SU-DHL-6 (cell line): ENCODE data around the gene KATNBL1.

ENCODE experiments used
- H2AFZ ChIP-seq: fragments of 200-600 bp; sonication (generic); 2 replicates; pipeline ENCODE4 v1.6.1; 2014; ENCODE audit warnings: low read depth, mild to moderate bottlenecking, moderate library complexity, mixed read lengths, antibody characterized with exemption, low read length; ENCODE audit not compliant: severe bottlenecking
- H3F3A ChIP-seq: fragments of 200-600 bp; shearing (Covaris generic); 2 replicates; pipeline ENCODE4 v1.6.0; 2016; ENCODE audit warnings: antibody characterized with exemption, mild to moderate bottlenecking; ENCODE audit not compliant: insufficient read depth
- H3K27ac ChIP-seq: fragments of 200-600 bp; sonication (generic); 2 replicates; pipeline ENCODE4 v1.5.1; 2016; ENCODE audit warnings: low read depth, mild to moderate bottlenecking, low read length, moderate library complexity, mixed read lengths
- H3K27me3 ChIP-seq: fragments of 200-600 bp; sonication (generic), shearing (Covaris generic); 2 replicates; pipeline ENCODE4 v1.6.0; 2014; ENCODE audit warnings: mild to moderate bottlenecking, low read length
- H3K36me3 ChIP-seq: fragments of 200-600 bp; sonication (generic); 2 replicates; pipeline ENCODE4 v1.6.1; 2014; ENCODE audit warnings: mild to moderate bottlenecking, low read length, mixed read lengths
- H3K4me2 ChIP-seq: fragments of 300-600, 200-600 bp; shearing (Covaris generic), sonication (generic); 2 replicates; pipeline ENCODE4 v1.6.0; 2014; ENCODE audit warnings: low read length, low read depth, mild to moderate bottlenecking; ENCODE audit not compliant: poor library complexity, severe bottlenecking
- H3K4me3 ChIP-seq: fragments of 200-600 bp; sonication (generic); 2 replicates; pipeline ENCODE4 v1.5.1; 2014; ENCODE audit warnings: antibody characterized with exemption, low read length, mild to moderate bottlenecking, mixed read lengths; ENCODE audit not compliant: insufficient read depth, poor library complexity, severe bottlenecking
- H3K79me2 ChIP-seq: fragments of 200-600 bp; sonication (generic); 2 replicates; pipeline ENCODE4 v1.6.1; 2014; ENCODE audit warnings: mild to moderate bottlenecking, low read length, moderate library complexity; ENCODE audit not compliant: insufficient read depth
- H3K9ac ChIP-seq: fragments of 200-600 bp; sonication (generic); 2 replicates; pipeline ENCODE4 v1.7.0; 2014; ENCODE audit warnings: mild to moderate bottlenecking, low read length
- H3K9me2 ChIP-seq: fragments of 200-600 bp; sonication (generic); replicated peaks from 2 replicates; pipeline ENCODE4 v1.6.1; 2014; ENCODE audit warnings: low read length; ENCODE audit not compliant: insufficient read depth
- H3K9me3 ChIP-seq: fragments of 200-600 bp; sonication (generic); 2 replicates; pipeline ENCODE4 v1.6.1; 2014; ENCODE audit warnings: low read length, mixed read lengths; ENCODE audit not compliant: insufficient read depth
- H4K20me1 ChIP-seq: fragments of 200-600 bp; sonication (generic); 2 replicates; pipeline ENCODE4 v1.6.1; 2014; ENCODE audit warnings: low read depth, mild to moderate bottlenecking, antibody characterized with exemption, low read length, moderate library complexity, mixed read lengths
- CTCF ChIP-seq: fragments of 200-600 bp; sonication (generic); IDR thresholded peaks from one replicate; pipeline ENCODE4 v1.5.1; 2017; ENCODE audit warnings: antibody characterized with exemption, mild to moderate bottlenecking, low read length, moderate library complexity; ENCODE audit not compliant: insufficient read depth, poor library complexity, severe bottlenecking
- EZH2phosphoT487 ChIP-seq: fragments of 200-600 bp; sonication (generic), shearing (Covaris generic); conservative IDR thresholded peaks from 2 replicates; pipeline ENCODE4 v1.6.1; 2018; ENCODE audit warnings: mild to moderate bottlenecking, antibody characterized with exemption, low read length, moderate library complexity, mixed read lengths

The KATNBL1 gene

GRCh38 chr15:34252545-34252944, 42.6 kb upstream of the KATNBL1 start:
- H3K27me3 ChIP-seq: no peaks in the 10 kb centered on the region
- no peak overlapping the region for H3K9ac ChIP-seq
- no peaks in the 10 kb centered on the region for H3K36me3 ChIP-seq
- no peak overlapping the region for H2AFZ ChIP-seq
- H3K79me2 ChIP-seq: no peaks in the 10 kb centered on the region
- H3K27ac ChIP-seq: no peak overlapping the region
- H3F3A ChIP-seq: no peaks in the 10 kb centered on the region
- H3K4me3 ChIP-seq: no peak overlapping the region
- H3K4me2 ChIP-seq: no peak overlapping the region
- TF ChIP-seq CTCF (no peak), EZH2phosphoT487 (no peak)
- H3K9me3 ChIP-seq: no peaks in the 10 kb centered on the region
- no peaks in the 10 kb centered on the region for H4K20me1 ChIP-seq
- H3K9me2 ChIP-seq: no peaks in the 10 kb centered on the region

- Histone ChIP-seq H3K4me3 (no peak overlapping the region), H3K9me2 (no peaks in the 10 kb centered on the region), H3F3A (no peaks in the 10 kb centered on the region), H2AFZ (no peak overlapping the region), H3K9ac (no peak overlapping the region), H3K79me2 (no peaks in the 10 kb centered on the region), H3K4me2 (no peak overlapping the region), H3K27ac (no peak overlapping the region), H3K36me3 (no peaks in the 10 kb centered on the region), H3K9me3 (no peaks in the 10 kb centered on the region), H3K27me3 (no peaks in the 10 kb centered on the region), H4K20me1 (no peaks in the 10 kb centered on the region)
- no peak for TF ChIP-seq EZH2phosphoT487
- no peak for TF ChIP-seq CTCF
Measured at GRCh38 chr15:34248190-34248589, 38.3 kb upstream of the KATNBL1 start.

GRCh38 chr15:34246276-34246976, 36.5 kb upstream of the KATNBL1 start:
- no peaks in the 10 kb centered on the region for H3K27me3 ChIP-seq
- no peak overlapping the region for H3K4me3 ChIP-seq
- no peak overlapping the region for H3K9ac ChIP-seq
- H3K9me3 ChIP-seq: no peaks in the 10 kb centered on the region
- no peak overlapping the region for H3K27ac ChIP-seq
- no peaks in the 10 kb centered on the region for H3K9me2 ChIP-seq
- TF ChIP-seq EZH2phosphoT487 (no peak), CTCF (no peak)
- no peaks in the 10 kb centered on the region for H3F3A ChIP-seq
- no peak overlapping the region for H2AFZ ChIP-seq
- no peak overlapping the region for H3K4me2 ChIP-seq
- H3K79me2 ChIP-seq: no peaks in the 10 kb centered on the region
- no peaks in the 10 kb centered on the region for H3K36me3 ChIP-seq
- H4K20me1 ChIP-seq: no peaks in the 10 kb centered on the region
